ENCODE measurements around the gene MYBPHL. TPM values are rescaled to one million over a fixed set of nuclear protein-coding genes. Genes with fewer than 3 reads are reported as not detected.

Gene MYBPHL
- total RNA-seq, 2 donors from 2014 or later, result not detected

DNA sequence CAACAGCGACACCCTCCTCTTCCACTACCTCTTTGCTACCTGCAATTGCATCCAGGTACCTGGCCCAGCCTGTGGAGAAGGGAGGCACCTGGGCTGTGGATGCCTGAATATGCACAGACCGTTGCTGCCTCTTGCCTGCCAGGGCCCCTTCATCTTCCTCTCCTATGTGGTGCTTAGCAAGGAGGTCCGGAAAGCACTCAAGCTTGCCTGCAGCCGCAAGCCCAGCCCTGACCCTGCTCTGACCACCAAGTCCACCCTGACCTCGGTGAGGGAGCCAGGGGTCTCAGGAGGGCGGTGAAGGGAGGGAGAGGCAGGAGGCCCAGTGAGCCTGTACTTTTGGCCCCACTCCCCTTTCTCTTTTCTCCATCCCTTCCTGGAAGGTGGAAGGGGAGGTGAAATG lies 35.4 kb downstream of the MYBPHL start:
- Histone ChIP-seq H3K27me3 (ENCODE audit: control insufficient read depth, insufficient read depth, low read length, poor library complexity, severe bottlenecking) (no peaks in the 10 kb centered on the region), H3K4me1 (ENCODE audit: control insufficient read depth, insufficient read depth, low read length) (peaks cover 8% of the 10 kb centered on the region), H3K27ac (ENCODE audit: low read depth, low read length) (no peak overlapping the region), H3K9ac (ENCODE audit: extremely low read depth, low read length, poor library complexity, severe bottlenecking) (no peak overlapping the region), H3K36me3 (ENCODE audit: control insufficient read depth, insufficient read depth, low read length) (peaks cover 3% of the 10 kb centered on the region), H3K9me3 (ENCODE audit: control insufficient read depth, low read length) (no peaks in the 10 kb centered on the region), H3K4me3 (ENCODE audit: low read length) (no peak overlapping the region)
- H3K36me3 Mint-ChIP-seq (ENCODE audit: low read depth), result peaks cover 22% of the 10 kb centered on the region
- no peak overlapping the region for H3K4me3 Mint-ChIP-seq
- peaks cover 22% of the 10 kb centered on the region for H3K4me1 Mint-ChIP-seq
- H3K27me3 Mint-ChIP-seq (ENCODE audit: insufficient read depth), result peaks cover 2% of the 10 kb centered on the region
- 83 to 96% methylated on average over 5 to 6 of the region's 6 CpGs for WGBS, 2 experiments (ENCODE audit: insufficient coverage in 1 of 2, insufficient read length in 1 of 2)
- peak overlapping the region; percentile 6 for H3K27ac Mint-ChIP-seq
- H3K9me3 Mint-ChIP-seq, result peaks cover 1% of the 10 kb centered on the region
- DNase-seq, result no peak
- TF ChIP-seq, protein P1, sequence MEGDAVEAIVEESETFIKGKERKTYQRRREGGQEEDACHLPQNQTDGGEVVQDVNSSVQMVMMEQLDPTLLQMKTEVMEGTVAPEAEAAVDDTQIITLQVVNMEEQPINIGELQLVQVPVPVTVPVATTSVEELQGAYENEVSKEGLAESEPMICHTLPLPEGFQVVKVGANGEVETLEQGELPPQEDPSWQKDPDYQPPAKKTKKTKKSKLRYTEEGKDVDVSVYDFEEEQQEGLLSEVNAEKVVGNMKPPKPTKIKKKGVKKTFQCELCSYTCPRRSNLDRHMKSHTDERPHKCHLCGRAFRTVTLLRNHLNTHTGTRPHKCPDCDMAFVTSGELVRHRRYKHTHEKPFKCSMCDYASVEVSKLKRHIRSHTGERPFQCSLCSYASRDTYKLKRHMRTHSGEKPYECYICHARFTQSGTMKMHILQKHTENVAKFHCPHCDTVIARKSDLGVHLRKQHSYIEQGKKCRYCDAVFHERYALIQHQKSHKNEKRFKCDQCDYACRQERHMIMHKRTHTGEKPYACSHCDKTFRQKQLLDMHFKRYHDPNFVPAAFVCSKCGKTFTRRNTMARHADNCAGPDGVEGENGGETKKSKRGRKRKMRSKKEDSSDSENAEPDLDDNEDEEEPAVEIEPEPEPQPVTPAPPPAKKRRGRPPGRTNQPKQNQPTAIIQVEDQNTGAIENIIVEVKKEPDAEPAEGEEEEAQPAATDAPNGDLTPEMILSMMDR (conservative IDR thresholded peaks at IDR 0.05), result no peak

DNA sequence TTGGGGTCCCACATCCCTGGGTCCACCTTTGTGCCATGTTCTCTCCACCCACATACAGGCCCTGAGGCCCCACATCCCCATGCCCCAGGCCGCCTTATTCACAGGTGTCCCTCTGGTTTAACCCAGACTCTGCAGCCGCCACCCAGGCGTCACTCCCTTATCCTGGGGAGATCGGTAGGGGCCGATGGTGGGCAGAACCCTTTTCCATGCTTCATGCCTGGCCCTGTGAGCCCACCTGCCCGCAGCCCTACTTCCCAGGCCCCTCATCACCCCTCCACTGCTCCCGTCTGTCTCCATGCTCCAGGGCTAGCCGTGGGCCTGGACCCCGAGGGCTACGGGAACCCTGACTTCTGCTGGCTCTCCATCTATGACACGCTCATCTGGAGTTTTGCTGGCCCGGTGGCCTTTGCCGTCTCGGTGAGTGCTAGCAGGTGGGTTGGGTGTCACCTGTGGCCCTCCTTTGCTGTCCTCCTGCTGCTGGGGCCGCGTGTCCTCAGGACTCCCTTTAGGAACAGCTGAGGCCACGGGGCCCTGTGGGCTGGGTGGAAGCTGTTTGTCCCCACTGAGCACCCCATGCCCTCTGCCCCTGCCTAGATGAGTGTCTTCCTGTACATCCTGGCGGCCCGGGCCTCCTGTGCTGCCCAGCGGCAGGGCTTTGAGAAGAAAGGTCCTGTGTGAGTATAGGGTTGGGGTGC lies 36.0 kb downstream of the MYBPHL start:
- Histone ChIP-seq H3K27me3 (ENCODE audit: control insufficient read depth, insufficient read depth, low read length, poor library complexity, severe bottlenecking) (no peaks in the 10 kb centered on the region), H3K4me1 (ENCODE audit: control insufficient read depth, insufficient read depth, low read length) (peaks cover 6% of the 10 kb centered on the region), H3K27ac (ENCODE audit: low read depth, low read length) (no peak overlapping the region), H3K36me3 (ENCODE audit: control insufficient read depth, insufficient read depth, low read length) (peaks cover 3% of the 10 kb centered on the region), H3K9ac (ENCODE audit: extremely low read depth, low read length, poor library complexity, severe bottlenecking) (no peak overlapping the region), H3K4me3 (ENCODE audit: low read length) (no peak overlapping the region), H3K9me3 (ENCODE audit: control insufficient read depth, low read length) (no peaks in the 10 kb centered on the region)
- Mint-ChIP-seq H3K27me3 (ENCODE audit: insufficient read depth) (peaks cover 2% of the 10 kb centered on the region), H3K4me3 (no peak overlapping the region), H3K36me3 (ENCODE audit: low read depth) (peaks cover 22% of the 10 kb centered on the region), H3K4me1 (peaks cover 20% of the 10 kb centered on the region), H3K27ac (peak overlapping the region; percentile 6), H3K9me3 (peaks cover 1% of the 10 kb centered on the region)
- 93 to 96% methylated on average over 13 to 20 of the region's 20 CpGs for WGBS, 2 experiments (ENCODE audit: insufficient coverage in 1 of 2, insufficient read length in 1 of 2)
- TF ChIP-seq, protein P1 (conservative IDR thresholded peaks at IDR 0.05), result no peak
- no peak for DNase-seq

DNA sequence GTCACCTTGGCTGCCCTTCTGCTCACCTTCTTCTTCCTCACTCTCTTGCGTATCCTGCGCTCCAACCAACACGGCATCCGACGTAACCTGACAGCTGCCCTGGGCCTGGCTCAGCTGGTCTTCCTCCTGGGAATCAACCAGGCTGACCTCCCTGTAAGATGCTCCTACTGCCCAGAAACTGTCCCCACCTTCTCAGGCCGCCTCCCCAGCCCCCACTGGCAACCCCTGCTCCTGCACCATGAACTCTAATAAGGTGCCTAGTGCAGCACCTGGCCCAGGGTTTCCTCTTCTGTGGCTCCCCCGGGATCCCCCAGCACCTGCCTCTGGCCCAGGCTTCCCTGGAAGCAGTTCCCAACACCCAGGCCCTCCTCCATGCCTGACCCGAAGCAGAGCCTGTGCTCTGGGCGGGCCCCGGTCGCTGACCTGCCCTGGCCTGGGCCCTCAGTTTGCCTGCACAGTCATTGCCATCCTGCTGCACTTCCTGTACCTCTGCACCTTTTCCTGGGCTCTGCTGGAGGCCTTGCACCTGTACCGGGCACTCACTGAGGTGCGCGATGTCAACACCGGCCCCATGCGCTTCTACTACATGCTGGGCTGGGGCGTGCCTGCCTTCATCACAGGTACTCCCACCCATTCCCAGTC lies 36.7 kb downstream of the MYBPHL start:
- WGBS, 2 experiments (ENCODE audit: insufficient coverage in 1 of 2, insufficient read length in 1 of 2), result 88 to 91% methylated on average over 13 to 17 of the region's 17 CpGs
- TF ChIP-seq, protein P1 (conservative IDR thresholded peaks at IDR 0.05), result no peak
- Histone ChIP-seq H3K9me3 (ENCODE audit: control insufficient read depth, low read length) (no peaks in the 10 kb centered on the region), H3K4me3 (ENCODE audit: low read length) (no peak overlapping the region), H3K9ac (ENCODE audit: extremely low read depth, low read length, poor library complexity, severe bottlenecking) (no peak overlapping the region), H3K4me1 (ENCODE audit: control insufficient read depth, insufficient read depth, low read length) (peaks cover 4% of the 10 kb centered on the region), H3K36me3 (ENCODE audit: control insufficient read depth, insufficient read depth, low read length) (peaks cover 3% of the 10 kb centered on the region), H3K27ac (ENCODE audit: low read depth, low read length) (no peak overlapping the region), H3K27me3 (ENCODE audit: control insufficient read depth, insufficient read depth, low read length, poor library complexity, severe bottlenecking) (no peaks in the 10 kb centered on the region)
- H3K36me3 Mint-ChIP-seq (ENCODE audit: low read depth), result peaks cover 22% of the 10 kb centered on the region
- H3K9me3 Mint-ChIP-seq, result peaks cover 1% of the 10 kb centered on the region
- no peak for DNase-seq
- peaks cover 2% of the 10 kb centered on the region for H3K27me3 Mint-ChIP-seq (ENCODE audit: insufficient read depth)
- H3K4me3 Mint-ChIP-seq, result no peak overlapping the region
- H3K27ac Mint-ChIP-seq, result no peak overlapping the region
- H3K4me1 Mint-ChIP-seq, result peaks cover 13% of the 10 kb centered on the region

All from endodermal cell (in vitro differentiated cells).